Stimulated activated CD4-positive, alpha-beta T cell treated with anti-CD3 and anti-CD28 coated beads, TNF-alpha, amount 100 ng/mL, for 48 hours (primary cell): ENCODE data around the gene TMEM272.

ENCODE experiments used
- DNase-seq, 3 donors: peaks; one replicate each; pipeline ENCODE4 v3.0.0-alpha.2; 2020; ENCODE audit warnings: low read depth in 3 of 3

TMEM272 gene

GRCh38 chr13:51781246-51782022 is 63.5 kb downstream of the TMEM272 start:
- no peak for DNase-seq

GRCh38 chr13:51780099-51780498 is 64.9 kb downstream of the TMEM272 start:
- no peak for DNase-seq

GRCh38 chr13:51778392-51778791 is 66.6 kb downstream of the TMEM272 start:
- DNase-seq: no peak

GRCh38 chr13:51777921-51778320 is 67.1 kb downstream of the TMEM272 start:
- no peak for DNase-seq

- no peak for DNase-seq
Measured at GRCh38 chr13:51776179-51776578, 68.8 kb downstream of the TMEM272 start.

GRCh38 chr13:51773515-51773914 is 71.5 kb downstream of the TMEM272 start:
- DNase-seq: no peak

GRCh38 chr13:51772781-51773180 is 72.2 kb downstream of the TMEM272 start:
- no peak for DNase-seq

- no peak for DNase-seq
Measured at GRCh38 chr13:51772105-51772455, 72.9 kb downstream of the TMEM272 start.

GRCh38 chr13:51771418-51772104 is 73.4 kb downstream of the TMEM272 start:
- no peak for DNase-seq

GRCh38 chr13:51770681-51771417 is 74.1 kb downstream of the TMEM272 start:
- no peak for DNase-seq

GRCh38 chr13:51770160-51770559 is 74.8 kb downstream of the TMEM272 start:
- no peak for DNase-seq

GRCh38 chr13:51769455-51770127 is 75.4 kb downstream of the TMEM272 start:
- no peak for DNase-seq

- DNase-seq: no peak
Measured at GRCh38 chr13:51768976-51769375, 76.0 kb downstream of the TMEM272 start.

- DNase-seq: no peak
Measured at GRCh38 chr13:51768378-51768921, 76.5 kb downstream of the TMEM272 start.

GRCh38 chr13:51767100-51767499 is 77.9 kb downstream of the TMEM272 start:
- no peak for DNase-seq

- DNase-seq: no peak
Measured at GRCh38 chr13:51765142-51765515, 79.8 kb downstream of the TMEM272 start.

- peak; percentile 46 to 65 (median 48) for DNase-seq
Measured at GRCh38 chr13:51764184-51765141, 80.5 kb downstream of the TMEM272 start.

- no peak for DNase-seq
Measured at GRCh38 chr13:51763486-51763885, 81.5 kb downstream of the TMEM272 start.
